Activated CD4-positive, alpha-beta T cell treated with anti-CD3 and anti-CD28 coated beads, Interleukin-2, amount 10 ng/mL, durations not matched to agents 7 days and 5 days (primary cell): ENCODE data around the gene GLMP. TPM values are rescaled to one million over a fixed set of nuclear protein-coding genes. Genes with fewer than 3 reads are reported as not detected.
"Not testable (repeated sequence)": the region's sequence is repeated elsewhere in the genome, so short reads cannot be mapped to it uniquely, and the experiment has no call there.

Experiments
- CTCF ChIA-PET: fragments of 350-600 bp; sonication (Branson Sonifier 250); formaldehyde crosslinking; loops from one replicate; lab custom pipeline; 2021; ENCODE audit warnings: antibody characterized with exemption; lab: Charles Lee
- POLR2A ChIA-PET: fragments of 350-600 bp; sonication (Branson Sonifier 250); formaldehyde crosslinking; loops from one replicate; lab custom pipeline; 2021; ENCODE audit warnings: antibody characterized with exemption; lab: Charles Lee
- DNase-seq: peaks from one replicate; pipeline ENCODE4 v3.0.0-alpha.2; 2020
- H3K27ac Mint-ChIP-seq: one replicate; pipeline ENCODE4 v1.8.0; 2021; ENCODE audit warnings: mild to moderate bottlenecking, moderate library complexity, mixed read lengths
- H3K27me3 Mint-ChIP-seq: one replicate; pipeline ENCODE4 v1.8.0; 2021; ENCODE audit warnings: mixed read lengths
- H3K36me3 Mint-ChIP-seq: one replicate; pipeline ENCODE4 v1.8.0; 2021; ENCODE audit warnings: low read depth, mixed read lengths
- H3K4me1 Mint-ChIP-seq: one replicate; pipeline ENCODE4 v1.8.0; 2021; ENCODE audit warnings: mixed read lengths
- H3K4me3 Mint-ChIP-seq: one replicate; pipeline ENCODE4 v1.8.0; 2021; ENCODE audit warnings: mild to moderate bottlenecking, moderate library complexity, mixed read lengths
- H3K9me3 Mint-ChIP-seq: one replicate; pipeline ENCODE4 v1.8.0; 2021; ENCODE audit warnings: mixed read lengths
- total RNA-seq, 2 experiments: library from RNA; stranded (reverse); gene quantifications; one replicate each; pipeline ENCODE4 v1.2.3, GENCODE V29; 2021

GLMP gene, protein sequence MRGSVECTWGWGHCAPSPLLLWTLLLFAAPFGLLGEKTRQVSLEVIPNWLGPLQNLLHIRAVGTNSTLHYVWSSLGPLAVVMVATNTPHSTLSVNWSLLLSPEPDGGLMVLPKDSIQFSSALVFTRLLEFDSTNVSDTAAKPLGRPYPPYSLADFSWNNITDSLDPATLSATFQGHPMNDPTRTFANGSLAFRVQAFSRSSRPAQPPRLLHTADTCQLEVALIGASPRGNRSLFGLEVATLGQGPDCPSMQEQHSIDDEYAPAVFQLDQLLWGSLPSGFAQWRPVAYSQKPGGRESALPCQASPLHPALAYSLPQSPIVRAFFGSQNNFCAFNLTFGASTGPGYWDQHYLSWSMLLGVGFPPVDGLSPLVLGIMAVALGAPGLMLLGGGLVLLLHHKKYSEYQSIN
- total RNA-seq, result 10 to 100 TPM; 33.2 to 33.6 TPM

DNA sequence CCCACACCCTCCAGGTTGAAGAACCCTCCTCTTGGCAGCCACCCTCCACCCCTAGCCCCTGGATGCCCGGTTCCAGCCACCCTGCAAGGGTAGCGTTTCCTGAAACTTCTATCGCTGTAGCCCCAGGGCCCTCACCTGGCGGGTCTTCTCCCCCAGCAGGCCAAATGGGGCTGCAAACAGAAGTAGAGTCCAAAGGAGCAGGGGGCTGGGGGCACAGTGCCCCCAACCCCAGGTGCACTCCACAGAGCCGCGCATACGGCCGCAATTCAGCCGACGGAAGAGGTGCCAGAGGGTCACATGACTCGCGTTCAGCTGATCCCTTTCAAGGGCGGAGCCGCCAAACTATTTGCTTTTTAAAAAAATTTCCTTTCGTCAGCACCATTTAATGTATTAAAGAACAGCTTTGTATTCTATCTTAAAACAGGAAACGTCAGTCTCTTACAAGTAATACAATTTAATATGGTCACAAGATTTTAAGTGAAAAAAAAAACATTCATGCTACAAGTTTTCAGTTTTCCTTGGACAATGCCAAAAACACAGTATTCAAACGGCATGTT, at the start of gene GLMP:
Gene GLMP (minus strand): TSS at position 289 of the 557 bp plus-strand sequence. CDS start 34 bp downstream, at position 255.
- H3K27ac Mint-ChIP-seq, result peak within 1 kb of the TSS; percentile 89
- ChIA-PET CTCF (interaction anchor here (0.7 to 1.1 kb wide), 4 partner anchors 14 to 174 kb away, joined by 3 to 4 read pairs (median 3); no protein-coding TSS in a partner anchor), POLR2A (no interaction called here)
- no peaks in the 10 kb centered on the region for H3K9me3 Mint-ChIP-seq
- DNase-seq, result peak; percentile 76
- H3K4me1 Mint-ChIP-seq, result peaks cover 20% of the 10 kb centered on the region
- peaks cover 2% of the 10 kb centered on the region for H3K36me3 Mint-ChIP-seq
- peak within 1 kb of the TSS; percentile 86 for H3K4me3 Mint-ChIP-seq
- H3K27me3 Mint-ChIP-seq, result no peaks in the 10 kb centered on the region

DNA sequence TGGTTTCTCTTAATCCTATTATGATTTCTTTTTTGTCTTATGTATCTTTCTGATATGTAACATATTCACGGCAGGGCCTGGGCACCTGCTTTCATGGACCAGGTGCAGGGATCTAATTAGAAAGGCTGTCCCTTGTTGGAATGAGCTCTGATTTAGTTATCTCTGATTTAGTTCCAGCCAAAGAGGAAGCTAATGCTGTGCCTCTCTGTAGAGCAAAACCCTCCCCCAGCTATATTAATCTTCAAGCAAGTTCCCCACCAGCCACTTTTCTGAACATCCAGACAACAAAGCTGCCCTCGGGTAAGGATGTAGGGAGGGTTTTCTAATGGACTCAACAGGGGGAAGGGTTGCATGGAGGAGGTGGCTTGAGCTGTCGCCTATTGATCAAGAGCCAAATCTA, 48.9 kb upstream of the GLMP start:
- DNase-seq, result no peak
- peaks cover 20% of the 10 kb centered on the region for H3K27me3 Mint-ChIP-seq
- no peak overlapping the region for H3K27ac Mint-ChIP-seq
- ChIA-PET POLR2A (no interaction called here), CTCF (interaction anchor here (0.7 to 1.3 kb wide), 4 partner anchors 12 to 102 kb away, joined by 3 to 5 read pairs (median 4); no protein-coding TSS in a partner anchor)
- no peaks in the 10 kb centered on the region for H3K9me3 Mint-ChIP-seq
- no peaks in the 10 kb centered on the region for H3K36me3 Mint-ChIP-seq
- peaks cover under 1% of the 10 kb centered on the region for H3K4me1 Mint-ChIP-seq
- no peak overlapping the region for H3K4me3 Mint-ChIP-seq

DNA sequence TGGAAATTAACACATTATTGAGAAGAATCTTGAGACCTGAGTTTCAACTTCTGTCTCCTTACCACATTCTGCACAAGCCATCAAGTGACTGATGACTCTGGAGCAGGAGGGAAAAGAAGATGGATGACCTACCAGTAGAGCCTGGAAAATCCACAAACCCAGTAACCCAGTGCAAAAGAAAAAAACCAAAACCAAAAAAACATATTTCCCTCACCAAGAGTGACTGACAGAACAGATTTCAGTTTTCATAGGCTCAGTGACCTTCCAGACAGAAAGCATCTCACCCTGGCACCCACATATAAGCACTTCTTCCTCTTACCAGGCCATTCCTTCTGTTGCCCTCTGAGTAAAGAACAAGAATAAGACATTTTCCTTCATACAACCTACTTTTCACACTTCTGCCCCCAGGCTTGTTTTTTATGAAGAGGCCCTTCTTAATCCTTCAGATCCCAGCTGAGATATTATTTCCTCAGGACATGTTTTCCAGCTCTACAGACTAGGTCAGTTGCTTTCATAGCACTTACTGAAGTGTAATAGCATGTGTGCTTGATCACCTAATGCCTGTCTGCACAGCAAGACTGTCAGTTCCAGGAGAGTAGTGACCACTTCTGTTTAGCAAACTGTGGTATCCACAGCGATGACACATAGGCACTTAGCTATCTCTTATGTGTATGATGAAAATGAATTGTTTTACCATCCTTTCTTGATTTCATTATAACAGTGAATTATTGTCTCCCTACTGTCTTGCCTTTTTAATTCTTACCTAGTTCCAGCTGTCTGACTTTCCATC, 46.9 kb upstream of the GLMP start:
- no peak for DNase-seq
- Mint-ChIP-seq H3K4me3 (no peak overlapping the region), H3K27me3 (peaks cover 13% of the 10 kb centered on the region), H3K27ac (no peak overlapping the region), H3K9me3 (no peaks in the 10 kb centered on the region), H3K4me1 (peaks cover 7% of the 10 kb centered on the region), H3K36me3 (peaks cover 3% of the 10 kb centered on the region)
- ChIA-PET POLR2A (no interaction called here), CTCF (interaction anchor here (0.8 to 0.9 kb wide), 2 partner anchors 43 to 276 kb away, joined by 3 read pairs; no protein-coding TSS in a partner anchor)

DNA sequence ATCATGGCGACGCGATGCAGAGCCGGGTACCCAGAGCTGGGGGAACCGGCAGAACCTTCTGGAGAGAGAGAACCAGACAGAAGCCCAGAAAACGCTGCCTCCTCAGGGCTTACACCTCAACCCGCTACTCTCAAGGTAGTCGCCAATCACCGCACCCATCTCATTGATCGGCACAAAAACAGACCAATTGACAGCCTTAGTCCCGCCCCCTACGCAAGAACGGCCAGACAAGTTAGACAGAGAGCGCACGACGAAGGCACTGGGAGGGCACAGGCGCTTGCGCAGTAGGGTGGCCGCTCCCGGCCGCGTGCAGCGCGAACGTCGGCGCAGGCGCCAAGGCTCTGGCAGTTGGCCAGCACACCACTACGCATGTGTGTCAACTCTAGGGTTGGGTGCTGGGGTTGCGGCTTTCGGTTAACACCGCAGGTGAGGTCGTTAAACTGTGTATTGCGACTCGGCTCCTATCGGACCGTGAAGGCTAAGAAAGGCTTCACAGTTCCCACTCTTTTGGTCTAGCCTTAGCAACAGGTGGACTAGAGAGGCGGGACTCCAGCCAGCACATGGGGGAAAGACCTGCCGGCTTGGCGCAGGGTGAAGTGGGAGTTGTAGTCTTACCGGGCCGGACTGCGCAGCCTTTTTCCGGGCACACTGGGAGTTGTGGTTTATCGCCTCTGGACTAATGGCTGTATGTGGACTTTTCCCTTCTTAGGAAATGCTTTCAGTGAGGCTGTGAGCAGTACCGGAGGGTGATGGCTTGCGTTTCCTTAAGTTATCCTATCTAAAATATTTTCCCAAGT, 42.9 kb upstream of the GLMP start, which contains the start of the genes CCT3 and TSACC:
Gene CCT3 (minus strand): TSS at position 113 of the 797 bp plus-strand sequence. CDS start 108 bp downstream, at position 5.
Gene TSACC (plus strand): TSS at position 347 of the 797 bp plus-strand sequence. CDS start 1,232 bp downstream, outside the sequence.
- ChIA-PET POLR2A (no interaction called here), CTCF (interaction anchor here (0.6 to 1.1 kb wide), 4 partner anchors 19 to 110 kb away, joined by 3 to 5 read pairs (median 3); partner anchors contain the start of gene SMG5)
- peak within 1 kb of the TSS; percentile 92 for H3K27ac Mint-ChIP-seq
- H3K4me3 Mint-ChIP-seq, result peak within 1 kb of the TSS; percentile 96
- H3K27me3 Mint-ChIP-seq, result peaks cover 1% of the 10 kb centered on the region
- DNase-seq, result peak; percentile 99
- peaks cover 30% of the 10 kb centered on the region for H3K4me1 Mint-ChIP-seq
- H3K36me3 Mint-ChIP-seq, result peaks cover 37% of the 10 kb centered on the region
- H3K9me3 Mint-ChIP-seq, result no peaks in the 10 kb centered on the region

DNA sequence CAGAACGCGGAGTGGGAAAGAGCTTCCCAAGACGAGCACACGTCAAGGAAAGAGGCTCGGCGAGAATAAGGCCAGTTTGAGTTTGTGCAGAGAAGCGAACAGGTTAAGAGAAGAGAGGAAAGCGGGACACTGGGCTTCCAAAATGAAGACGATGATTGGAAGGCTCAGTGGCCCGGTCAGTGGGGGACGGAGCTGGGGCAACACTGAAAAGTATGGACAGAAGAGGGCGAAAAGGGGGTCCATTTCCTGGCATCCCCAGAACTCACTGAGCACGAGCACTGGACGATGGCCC, 42.4 kb upstream of the GLMP start:
- ChIA-PET POLR2A (no interaction called here), CTCF (interaction anchor here (0.6 to 1.1 kb wide), 5 partner anchors 18 to 110 kb away, joined by 3 to 5 read pairs (median 3); partner anchors contain the start of gene SMG5)
- Mint-ChIP-seq H3K36me3 (peaks cover 40% of the 10 kb centered on the region), H3K27me3 (no peaks in the 10 kb centered on the region), H3K4me1 (peaks cover 30% of the 10 kb centered on the region), H3K9me3 (no peaks in the 10 kb centered on the region), H3K27ac (peak overlapping the region; percentile 92), H3K4me3 (peak overlapping the region; percentile 96)
- no peak for DNase-seq

DNA sequence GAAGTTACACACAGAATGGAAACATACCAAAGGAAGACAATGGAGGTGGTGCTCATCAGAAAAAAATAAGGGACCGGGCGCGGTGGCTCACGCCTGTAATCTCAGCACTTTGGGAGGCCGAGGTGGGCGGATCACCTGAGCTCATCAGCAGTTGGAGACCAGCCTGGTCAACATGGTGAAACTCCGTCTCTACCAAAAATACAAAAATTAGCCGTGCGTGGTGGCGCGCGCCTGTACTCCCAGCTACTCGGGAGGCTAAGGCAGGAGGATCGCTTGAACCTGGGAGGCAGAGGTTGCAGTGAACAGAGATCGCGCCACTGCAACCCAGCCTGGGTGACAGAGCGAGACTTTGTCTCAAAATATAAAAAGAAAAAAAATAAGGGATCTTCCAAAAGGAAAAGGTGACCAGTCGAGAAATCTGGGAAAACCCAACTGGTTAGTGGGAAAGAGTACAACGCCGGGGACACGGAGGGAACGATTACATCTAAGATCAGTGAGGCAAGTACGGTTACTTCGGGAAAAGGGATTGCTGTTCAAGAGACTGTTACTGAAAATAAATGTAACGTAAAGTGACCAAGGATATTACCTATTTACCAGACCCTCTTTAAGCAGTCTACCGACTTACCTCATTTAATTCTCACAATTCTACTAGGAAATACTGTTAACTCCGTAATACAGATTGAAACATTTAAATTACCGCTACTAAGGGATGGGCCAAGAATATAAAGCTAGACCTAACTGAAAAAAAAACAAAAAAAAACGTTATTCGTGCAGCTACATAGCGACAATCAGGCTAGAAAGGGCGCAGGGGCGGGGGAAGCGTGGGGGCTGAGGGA, 41.8 kb upstream of the GLMP start:
- POLR2A ChIA-PET, result no interaction called here
- Mint-ChIP-seq H3K9me3 (no peaks in the 10 kb centered on the region), H3K4me3 (peak overlapping the region; percentile 96), H3K36me3 (peaks cover 43% of the 10 kb centered on the region), H3K27ac (peak overlapping the region; percentile 92), H3K27me3 (no peaks in the 10 kb centered on the region), H3K4me1 (peaks cover 30% of the 10 kb centered on the region)
- DNase-seq, result no peak
- CTCF ChIA-PET, result interaction anchor here (0.6 to 1.1 kb wide), 5 partner anchors 17 to 1308 kb away, joined by 3 to 5 read pairs (median 3); partner anchors contain the start of gene SMG5

DNA sequence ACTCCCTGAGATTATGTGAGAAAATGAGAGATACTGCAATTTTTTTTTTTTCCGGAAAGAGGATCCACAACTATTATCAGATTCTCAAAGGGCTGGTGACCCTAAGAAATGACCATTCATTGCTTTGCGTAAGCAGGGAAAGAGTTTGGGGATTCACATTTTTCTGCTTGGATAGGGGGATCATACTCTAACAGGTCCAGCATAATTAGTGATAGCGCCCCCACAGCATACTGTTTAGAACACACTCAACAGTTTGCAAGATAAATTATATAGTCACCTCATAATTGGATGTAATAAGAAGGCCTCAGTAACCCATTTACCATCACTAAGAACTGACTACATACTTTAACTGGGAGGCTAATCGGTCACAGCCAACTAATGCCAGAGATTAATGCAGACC, 40.8 kb upstream of the GLMP start:
- Mint-ChIP-seq H3K9me3 (no peaks in the 10 kb centered on the region), H3K27me3 (no peaks in the 10 kb centered on the region), H3K27ac (peak overlapping the region; percentile 92), H3K4me1 (peaks cover 30% of the 10 kb centered on the region), H3K4me3 (peak overlapping the region; percentile 96), H3K36me3 (peaks cover 47% of the 10 kb centered on the region)
- ChIA-PET CTCF (interaction anchor here (0.6 to 0.8 kb wide), 5 partner anchors 94 to 747 kb away, joined by 3 to 4 read pairs (median 4); partner anchors contain the start of gene BGLAP), POLR2A (no interaction called here)
- no peak for DNase-seq

DNA sequence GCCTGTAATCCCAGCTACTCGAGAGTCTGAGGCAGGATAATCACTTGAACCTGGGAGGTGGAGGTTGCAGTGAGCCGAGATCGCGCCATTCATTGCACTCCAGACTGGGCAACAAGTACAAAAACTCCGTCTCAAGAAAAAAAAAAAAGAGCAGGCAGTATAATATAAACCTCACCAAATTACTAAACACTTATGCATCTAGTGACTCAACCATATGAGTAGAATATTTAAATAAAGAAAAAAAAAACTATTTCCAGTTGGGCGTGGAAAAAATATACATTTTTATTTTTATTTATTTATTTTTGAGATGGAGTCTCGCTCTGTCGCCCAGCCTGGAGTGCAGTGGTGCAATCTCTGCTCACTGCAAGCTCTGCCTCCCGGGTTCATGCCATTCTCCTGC, 27.7 kb upstream of the GLMP start:
- CTCF ChIA-PET, result interaction anchor here (0.6 to 1.2 kb wide), 3 partner anchors 10 to 98 kb away, joined by 3 to 6 read pairs (median 3); no protein-coding TSS in a partner anchor
- H3K27me3 Mint-ChIP-seq, H3K4me3 Mint-ChIP-seq, DNase-seq, H3K27ac Mint-ChIP-seq, H3K4me1 Mint-ChIP-seq, H3K9me3 Mint-ChIP-seq, POLR2A ChIA-PET: not testable (repeated sequence)
- peaks cover 36% of the 10 kb centered on the region for H3K36me3 Mint-ChIP-seq

DNA sequence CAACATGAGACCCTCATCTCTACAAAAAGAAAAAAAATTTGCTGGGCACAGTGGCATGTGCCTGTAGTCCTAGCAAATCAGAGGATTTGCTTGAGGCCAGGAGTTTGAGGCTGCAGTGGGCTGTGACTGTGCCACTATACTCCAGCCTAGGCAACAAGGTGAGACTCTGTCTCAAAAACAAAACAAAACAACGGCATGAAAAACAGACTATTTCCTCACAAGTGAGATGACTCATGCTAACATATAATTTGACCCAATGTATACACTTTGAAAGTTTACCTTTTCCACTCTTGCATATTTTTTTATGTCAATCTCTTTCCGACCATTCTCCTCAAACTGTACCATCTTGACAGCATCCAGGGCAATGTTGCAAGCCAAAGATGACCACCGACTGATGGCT, 25.1 kb upstream of the GLMP start:
- DNase-seq, result no peak
- Mint-ChIP-seq H3K36me3 (peaks cover 49% of the 10 kb centered on the region), H3K9me3 (no peaks in the 10 kb centered on the region), H3K27me3 (no peaks in the 10 kb centered on the region), H3K4me3 (no peak overlapping the region), H3K4me1 (no peaks in the 10 kb centered on the region), H3K27ac (no peak overlapping the region)
- POLR2A ChIA-PET, result no interaction called here
- CTCF ChIA-PET, result no interaction called here

DNA sequence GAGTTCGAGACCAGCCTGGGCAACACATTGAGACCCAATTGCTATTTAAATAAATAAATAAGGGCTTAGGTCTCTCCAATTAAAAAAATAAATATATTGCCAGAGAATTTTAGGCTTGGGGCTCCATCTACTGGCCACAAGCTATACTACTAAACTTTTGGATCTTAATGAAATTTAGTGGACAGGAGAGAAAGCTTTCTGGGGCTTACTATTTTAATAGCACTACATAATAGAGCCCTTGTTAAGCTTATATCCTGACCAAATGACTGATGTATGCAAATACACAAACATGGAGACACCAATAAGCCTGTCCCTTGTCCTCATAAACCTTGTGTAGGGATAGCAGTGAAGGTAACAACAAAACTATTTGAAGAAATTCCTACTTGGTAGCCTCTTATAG, 24.2 kb upstream of the GLMP start:
- Mint-ChIP-seq H3K36me3 (peaks cover 43% of the 10 kb centered on the region), H3K9me3 (no peaks in the 10 kb centered on the region)
- peak; percentile 43 for DNase-seq

DNA sequence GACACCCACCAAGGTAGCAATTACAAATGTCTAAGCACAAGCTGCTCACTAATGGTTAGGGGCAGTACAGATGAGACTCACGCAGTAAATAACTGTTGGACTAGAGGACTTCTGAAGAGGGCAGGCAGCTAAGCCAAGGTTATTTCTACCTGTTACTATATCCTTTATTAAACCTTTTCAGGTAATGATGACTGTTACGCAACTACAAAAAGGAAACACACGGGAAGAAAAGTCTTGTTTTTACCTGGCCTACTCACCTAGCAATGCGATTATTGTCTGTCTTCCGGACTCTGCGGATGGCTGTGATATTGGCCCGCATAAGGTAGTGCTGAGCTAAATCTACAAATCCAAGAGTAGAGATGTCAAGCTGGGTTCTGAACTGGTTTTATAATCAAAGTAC, 21.4 kb upstream of the GLMP start:
- CTCF ChIA-PET, result interaction anchor here (0.5 to 1.0 kb wide), 4 partner anchors 10 to 33 kb away, joined by 3 to 4 read pairs (median 3); no protein-coding TSS in a partner anchor
- no peaks in the 10 kb centered on the region for H3K4me1 Mint-ChIP-seq
- no peak overlapping the region for H3K27ac Mint-ChIP-seq
- no peak overlapping the region for H3K4me3 Mint-ChIP-seq
- H3K36me3 Mint-ChIP-seq, result peaks cover 48% of the 10 kb centered on the region
- no peaks in the 10 kb centered on the region for H3K9me3 Mint-ChIP-seq
- H3K27me3 Mint-ChIP-seq, result no peaks in the 10 kb centered on the region
- DNase-seq, result no peak
- POLR2A ChIA-PET, result no interaction called here

More for the DNA sequence above, 24.2 kb upstream of the GLMP start:
- ChIA-PET CTCF (interaction anchor here (0.6 to 1.9 kb wide), 16 partner anchors 9 to 190 kb away, joined by 3 to 8 read pairs (median 4); partner anchors contain the start of gene CCT3), POLR2A (no interaction called here)
- H3K27ac Mint-ChIP-seq, result no peak overlapping the region
- no peaks in the 10 kb centered on the region for H3K4me1 Mint-ChIP-seq
- H3K4me3 Mint-ChIP-seq, result no peak overlapping the region
- H3K27me3 Mint-ChIP-seq, result no peaks in the 10 kb centered on the region
